ENCODE results near the gene TGFBR2. TPM values are rescaled to one million over a fixed set of nuclear protein-coding genes. Genes with fewer than 3 reads are reported as not detected.

Gene TGFBR2
- total RNA-seq, 2 donors from 2014 or later, result 6.0 to 9.6 TPM

GRCh38 chr3:30638685-30639412, 32.4 kb downstream of the TGFBR2 start:
- H3K9ac ChIP-seq (ENCODE audit: extremely low read depth, low read length, poor library complexity, severe bottlenecking), result no peak overlapping the region
- Mint-ChIP-seq H3K27me3 (ENCODE audit: insufficient read depth) (no peaks in the 10 kb centered on the region), H3K9me3 (no peaks in the 10 kb centered on the region), H3K27ac (no peak overlapping the region), H3K4me3 (no peak overlapping the region), H3K36me3 (ENCODE audit: low read depth) (peaks cover 4% of the 10 kb centered on the region), H3K4me1 (peaks cover 30% of the 10 kb centered on the region)
- DNase-seq, result no peak
- 96% methylated on average over 4 of the region's 4 CpGs; no CpG with 5 or more reads in 1 of the 2 experiments for WGBS, 2 experiments (ENCODE audit: insufficient coverage in 1 of 2, insufficient read length in 1 of 2)
- no peaks in the 10 kb centered on the region for H3K4me1 ChIP-seq (ENCODE audit: control insufficient read depth, insufficient read depth, low read length)
- no peaks in the 10 kb centered on the region for H3K36me3 ChIP-seq (ENCODE audit: control insufficient read depth, insufficient read depth, low read length)
- no peak for TF ChIP-seq CTCF (conservative IDR thresholded peaks at IDR 0.05)
- peak overlapping the region; percentile 1 for H3K27ac ChIP-seq (ENCODE audit: low read depth, low read length)
- H3K4me3 ChIP-seq (ENCODE audit: low read length), result no peak overlapping the region
- no peaks in the 10 kb centered on the region for H3K27me3 ChIP-seq (ENCODE audit: control insufficient read depth, insufficient read depth, low read length, poor library complexity, severe bottlenecking)
- no peaks in the 10 kb centered on the region for H3K9me3 ChIP-seq (ENCODE audit: control insufficient read depth, low read length)

GRCh38 chr3:30639937-30640336, 33.5 kb downstream of the TGFBR2 start:
- no peaks in the 10 kb centered on the region for H3K27me3 ChIP-seq (ENCODE audit: control insufficient read depth, insufficient read depth, low read length, poor library complexity, severe bottlenecking)
- 97 to 100% methylated on average over 1 of the region's 1 CpG for WGBS, 2 experiments (ENCODE audit: insufficient coverage in 1 of 2, insufficient read length in 1 of 2)
- H3K27ac Mint-ChIP-seq, result no peak overlapping the region
- no peak for DNase-seq
- no peak overlapping the region for H3K9ac ChIP-seq (ENCODE audit: extremely low read depth, low read length, poor library complexity, severe bottlenecking)
- H3K27ac ChIP-seq (ENCODE audit: low read depth, low read length), result no peak overlapping the region
- no peak overlapping the region for H3K4me3 Mint-ChIP-seq
- H3K9me3 ChIP-seq (ENCODE audit: control insufficient read depth, low read length), result no peaks in the 10 kb centered on the region
- H3K9me3 Mint-ChIP-seq, result no peaks in the 10 kb centered on the region
- H3K4me3 ChIP-seq (ENCODE audit: low read length), result no peak overlapping the region
- peaks cover 25% of the 10 kb centered on the region for H3K4me1 Mint-ChIP-seq
- peaks cover 12% of the 10 kb centered on the region for H3K36me3 Mint-ChIP-seq (ENCODE audit: low read depth)
- TF ChIP-seq CTCF (conservative IDR thresholded peaks at IDR 0.05), result no peak
- no peaks in the 10 kb centered on the region for H3K27me3 Mint-ChIP-seq (ENCODE audit: insufficient read depth)
- no peaks in the 10 kb centered on the region for H3K4me1 ChIP-seq (ENCODE audit: control insufficient read depth, insufficient read depth, low read length)
- peaks cover 6% of the 10 kb centered on the region for H3K36me3 ChIP-seq (ENCODE audit: control insufficient read depth, insufficient read depth, low read length)

GRCh38 chr3:30640851-30641250, 34.5 kb downstream of the TGFBR2 start:
- H3K4me1 ChIP-seq (ENCODE audit: control insufficient read depth, insufficient read depth, low read length), result no peaks in the 10 kb centered on the region
- H3K9ac ChIP-seq (ENCODE audit: extremely low read depth, low read length, poor library complexity, severe bottlenecking), result no peak overlapping the region
- no peak for DNase-seq
- H3K9me3 ChIP-seq (ENCODE audit: control insufficient read depth, low read length), result no peaks in the 10 kb centered on the region
- peaks cover 15% of the 10 kb centered on the region for H3K36me3 ChIP-seq (ENCODE audit: control insufficient read depth, insufficient read depth, low read length)
- peaks cover 20% of the 10 kb centered on the region for H3K4me1 Mint-ChIP-seq
- H3K4me3 ChIP-seq (ENCODE audit: low read length), result no peak overlapping the region
- no peak overlapping the region for H3K27ac ChIP-seq (ENCODE audit: low read depth, low read length)
- no peaks in the 10 kb centered on the region for H3K9me3 Mint-ChIP-seq
- H3K36me3 Mint-ChIP-seq (ENCODE audit: low read depth), result peaks cover 21% of the 10 kb centered on the region
- WGBS, 2 experiments (ENCODE audit: insufficient coverage in 1 of 2, insufficient read length in 1 of 2), result 92 to 98% methylated on average over 3 to 4 of the region's 5 CpGs
- no peak overlapping the region for H3K4me3 Mint-ChIP-seq
- no peaks in the 10 kb centered on the region for H3K27me3 ChIP-seq (ENCODE audit: control insufficient read depth, insufficient read depth, low read length, poor library complexity, severe bottlenecking)
- TF ChIP-seq CTCF (conservative IDR thresholded peaks at IDR 0.05), result no peak
- no peak overlapping the region for H3K27ac Mint-ChIP-seq
- no peaks in the 10 kb centered on the region for H3K27me3 Mint-ChIP-seq (ENCODE audit: insufficient read depth)

Data from endodermal cell (in vitro differentiated cells).